ENCODE results near the gene RCOR1. TPM values are rescaled to one million over a fixed set of nuclear protein-coding genes. Genes with fewer than 3 reads are reported as not detected.

The RCOR1 gene
- total and polyA plus RNA-seq, 2 donors (not counting 1 experiment from before 2014, with no cell fraction given), result 8.7 to 37.1 TPM

DNA sequence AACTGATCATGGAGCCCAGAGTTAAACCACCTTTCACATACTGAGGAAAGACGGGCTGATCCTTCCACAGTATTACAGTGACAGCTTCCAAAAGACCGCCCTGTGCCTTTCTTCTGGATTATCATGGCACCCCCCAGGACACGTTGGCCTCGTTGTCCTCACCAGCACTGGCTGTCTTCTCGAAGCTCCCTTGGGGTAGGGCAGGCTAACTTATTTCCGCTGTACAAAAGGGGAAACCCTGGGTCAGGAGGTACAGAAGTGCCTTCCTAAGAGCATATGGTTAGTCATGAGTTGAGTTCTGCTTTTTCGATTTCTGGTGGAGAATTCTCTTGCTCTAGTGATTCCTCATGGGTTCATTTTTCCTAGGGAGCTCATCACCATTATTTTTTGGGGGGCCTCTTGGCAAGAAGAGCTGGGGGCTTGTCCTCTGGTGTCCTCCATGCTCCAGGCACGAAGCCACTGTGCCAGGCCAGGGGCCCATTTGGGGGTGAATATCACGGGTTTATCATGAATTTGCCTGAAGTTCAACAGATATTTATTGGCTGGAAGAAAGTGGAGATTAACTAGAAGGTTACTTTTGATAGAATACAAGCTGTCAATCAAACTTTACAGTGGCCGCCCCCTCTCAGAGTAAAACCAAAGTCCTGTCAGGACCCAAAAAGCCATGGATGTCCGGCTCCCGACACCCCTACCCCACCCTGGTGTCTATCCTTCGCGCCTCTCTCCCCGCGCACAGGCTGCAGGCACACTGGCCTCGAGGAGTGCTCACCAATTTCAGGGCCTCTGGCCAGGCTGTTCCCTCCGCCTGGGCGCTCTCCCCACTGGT lies 176.0 kb downstream of the RCOR1 start:
- ChIA-PET CTCF (interaction anchor here (0.6 to 1.4 kb wide), 5 partner anchors 8 to 243 kb away, joined by 3 to 7 read pairs (median 3); no protein-coding TSS in a partner anchor), POLR2A (interaction anchor here (0.5 to 1.4 kb wide), 4 partner anchors 36 to 310 kb away, joined by 3 to 8 read pairs (median 6); no protein-coding TSS in a partner anchor)
- TF ChIP-seq EZH2 (IDR thresholded peaks at IDR 0.05; ENCODE audit: borderline replicate concordance, insufficient read depth, low read depth, low read length, poor library complexity, severe bottlenecking) (no peak), CTCF (IDR thresholded peaks at IDR 0.05) (no peak)
- Histone ChIP-seq H3K4me3 (ENCODE audit: control extremely low read depth in 1 of 5, extremely low read depth in 1 of 5, insufficient read depth in 1 of 5, low read depth in 2 of 5, low read length in 4 of 5) (peak overlapping the region in 1 of 5 experiments; percentile 10), H3K79me2 (ENCODE audit: control insufficient read depth, insufficient read depth, low read length) (peaks cover 12% of the 10 kb centered on the region), H3K27me3 (replicated peaks in 1 of 4; ENCODE audit: control extremely low read depth in 1 of 4, control insufficient read depth in 3 of 4, insufficient read depth in 4 of 4, low read length in 3 of 4) (no peaks in the 10 kb centered on the region), H3K9me3 (ENCODE audit: control extremely low read depth in 1 of 3, control insufficient read depth in 2 of 3, insufficient read depth in 1 of 3, low read length in 2 of 3) (peaks cover 0 to 19% (median 0%) of the 10 kb centered on the region in 3 donors), H4K20me1 (ENCODE audit: control insufficient read depth, insufficient read depth, low read length, poor library complexity, severe bottlenecking) (no peaks in the 10 kb centered on the region), H3K36me3 (replicated peaks in 1 of 2; ENCODE audit: control extremely low read depth in 1 of 2, control insufficient read depth in 1 of 2, extremely low read depth in 1 of 2, insufficient read depth in 2 of 2, low read length in 1 of 2) (no peaks in the 10 kb centered on the region), H3K9ac (ENCODE audit: low read length) (peak overlapping the region; percentile 32), H2AFZ (ENCODE audit: insufficient read depth, low read depth, low read length, poor library complexity, severe bottlenecking) (peak overlapping the region; percentile 9), H3K27ac (ENCODE audit: low read length in 2 of 2) (peak overlapping the region; percentile 98), H3K4me2 (replicated peaks; ENCODE audit: low read depth, low read length, poor library complexity, severe bottlenecking) (peak overlapping the region; percentile 56), H3K4me1 (ENCODE audit: control insufficient read depth in 2 of 2, insufficient read depth in 2 of 2, low read length in 2 of 2) (peaks cover 47 to 71% of the 10 kb centered on the region in 2 donors)
- Mint-ChIP-seq H3K27me3 (no peaks in the 10 kb centered on the region), H3K4me1 (peaks cover 68% of the 10 kb centered on the region), H3K9me3 (ENCODE audit: insufficient read depth) (no peaks in the 10 kb centered on the region), H3K27ac (peak overlapping the region; percentile 97), H3K4me3 (peak overlapping the region; percentile 48)
- 66% methylated on average over 15 of the region's 19 CpGs for WGBS (ENCODE audit: insufficient coverage)
- intact Hi-C loops (cut with micrococcal nuclease), result loop anchor here (1.0 to 5.0 kb wide), 5 partner anchors 9 to 176 kb away; partner anchors contain the start of genes RCOR1 and TRAF3
- DNase-seq (peak; percentile 94), ATAC-seq (ENCODE audit: low read depth) (peak; percentile 95)

GRCh38 chr14:102769049-102769327 lies 176.5 kb downstream of the RCOR1 start:
- Histone ChIP-seq H3K4me3 (ENCODE audit: control extremely low read depth in 1 of 5, extremely low read depth in 1 of 5, insufficient read depth in 1 of 5, low read depth in 2 of 5, low read length in 4 of 5) (peak overlapping the region in 1 of 5 experiments; percentile 10), H3K4me2 (replicated peaks; ENCODE audit: low read depth, low read length, poor library complexity, severe bottlenecking) (peak overlapping the region; percentile 56), H3K79me2 (ENCODE audit: control insufficient read depth, insufficient read depth, low read length) (peaks cover 12% of the 10 kb centered on the region), H3K27me3 (replicated peaks in 1 of 4; ENCODE audit: control extremely low read depth in 1 of 4, control insufficient read depth in 3 of 4, insufficient read depth in 4 of 4, low read length in 3 of 4) (no peaks in the 10 kb centered on the region), H3K9ac (ENCODE audit: low read length) (peak overlapping the region; percentile 32), H3K9me3 (ENCODE audit: control extremely low read depth in 1 of 3, control insufficient read depth in 2 of 3, insufficient read depth in 1 of 3, low read length in 2 of 3) (peaks cover 0 to 16% (median 0%) of the 10 kb centered on the region in 3 donors), H3K4me1 (ENCODE audit: control insufficient read depth in 2 of 2, insufficient read depth in 2 of 2, low read length in 2 of 2) (peaks cover 47 to 75% of the 10 kb centered on the region in 2 donors), H3K36me3 (replicated peaks in 1 of 2; ENCODE audit: control extremely low read depth in 1 of 2, control insufficient read depth in 1 of 2, extremely low read depth in 1 of 2, insufficient read depth in 2 of 2, low read length in 1 of 2) (no peaks in the 10 kb centered on the region), H4K20me1 (ENCODE audit: control insufficient read depth, insufficient read depth, low read length, poor library complexity, severe bottlenecking) (no peaks in the 10 kb centered on the region), H2AFZ (ENCODE audit: insufficient read depth, low read depth, low read length, poor library complexity, severe bottlenecking) (peak overlapping the region; percentile 9), H3K27ac (ENCODE audit: low read length in 2 of 2) (peak overlapping the region; percentile 98)
- intact Hi-C loops (cut with micrococcal nuclease), result loop anchor here (2.0 to 5.0 kb wide), 3 partner anchors 38 to 177 kb away; partner anchors contain the start of gene RCOR1
- no peak for ATAC-seq (ENCODE audit: low read depth)
- no peaks in the 10 kb centered on the region for H3K9me3 Mint-ChIP-seq (ENCODE audit: insufficient read depth)
- H3K4me3 Mint-ChIP-seq, result peak overlapping the region; percentile 48
- no peak for DNase-seq
- H3K4me1 Mint-ChIP-seq, result peaks cover 69% of the 10 kb centered on the region
- no peak for TF ChIP-seq EZH2 (IDR thresholded peaks at IDR 0.05; ENCODE audit: borderline replicate concordance, insufficient read depth, low read depth, low read length, poor library complexity, severe bottlenecking)
- no peak for TF ChIP-seq CTCF (IDR thresholded peaks at IDR 0.05)
- ChIA-PET POLR2A (interaction anchor here (1.4 kb wide), 1 partner anchor 133 kb away, joined by 6 read pairs; no protein-coding TSS in a partner anchor), CTCF (interaction anchor here (0.6 to 1.3 kb wide), 2 partner anchors 9 to 173 kb away, joined by 3 read pairs; no protein-coding TSS in a partner anchor)
- no peaks in the 10 kb centered on the region for H3K27me3 Mint-ChIP-seq
- WGBS (ENCODE audit: insufficient coverage), result 84% methylated on average over 4 of the region's 4 CpGs
- H3K27ac Mint-ChIP-seq, result peak overlapping the region; percentile 97

Measured in B cell (primary cell).